Measurements from ENCODE around the gene KCTD15.

KCTD15 gene

GRCh38 chr19:33863436-33863835 lies 66.8 kb downstream of the KCTD15 start:
- H3K4me1 ChIP-seq: peaks cover 0 to 12% (median 2%) of the 10 kb centered on the region in 4 donors
- H3K36me3 ChIP-seq: no peaks in the 10 kb centered on the region
- DNase-seq: no peak
- no peaks in the 10 kb centered on the region for H3K27me3 ChIP-seq
- H3K9me3 ChIP-seq: no peaks in the 10 kb centered on the region
- TF ChIP-seq CTCF (IDR thresholded peaks at IDR 0.05): no peak
- no peak overlapping the region for H3K27ac ChIP-seq
- intact Hi-C loops (cut with DNase I; ENCODE audit: low total_unique reads): no loop called here
- H3K4me3 ChIP-seq: no peak overlapping the region

GRCh38 chr19:33864311-33864850 lies 67.7 kb downstream of the KCTD15 start:
- H3K4me1 ChIP-seq: peaks cover 0 to 18% (median 6%) of the 10 kb centered on the region in 4 donors
- TF ChIP-seq CTCF (IDR thresholded peaks at IDR 0.05): no peak
- no peak overlapping the region for H3K27ac ChIP-seq
- no peak for DNase-seq
- intact Hi-C loops (cut with DNase I; ENCODE audit: low total_unique reads): no loop called here
- no peaks in the 10 kb centered on the region for H3K36me3 ChIP-seq
- no peaks in the 10 kb centered on the region for H3K27me3 ChIP-seq
- H3K4me3 ChIP-seq: no peak overlapping the region
- H3K9me3 ChIP-seq: no peaks in the 10 kb centered on the region

GRCh38 chr19:33865306-33865705 lies 68.6 kb downstream of the KCTD15 start:
- no peak for TF ChIP-seq CTCF (IDR thresholded peaks at IDR 0.05)
- Histone ChIP-seq H3K27me3 (no peaks in the 10 kb centered on the region), H3K4me1 (peaks cover 0 to 18% (median 6%) of the 10 kb centered on the region in 4 donors), H3K4me3 (no peak overlapping the region), H3K36me3 (no peaks in the 10 kb centered on the region), H3K27ac (no peak overlapping the region), H3K9me3 (no peaks in the 10 kb centered on the region)
- DNase-seq: no peak
- intact Hi-C loops (cut with DNase I; ENCODE audit: low total_unique reads): no loop called here

Data from tibial artery (tissue), 4 donors.